Right forelimb (tissue), 1 donor: ENCODE results near the gene RITA1.
A peak's percentile ranks its signal among the peaks of the same experiment; 100 is the strongest.
"Not testable (repeated sequence)": the region's sequence is repeated elsewhere in the genome, so short reads cannot be mapped to it uniquely, and the experiment has no call there.

ENCODE experiments used
- DNase-seq: peaks from one replicate; pipeline ENCODE4 v3.0.0-alpha.2; 2018

RITA1 gene, protein sequence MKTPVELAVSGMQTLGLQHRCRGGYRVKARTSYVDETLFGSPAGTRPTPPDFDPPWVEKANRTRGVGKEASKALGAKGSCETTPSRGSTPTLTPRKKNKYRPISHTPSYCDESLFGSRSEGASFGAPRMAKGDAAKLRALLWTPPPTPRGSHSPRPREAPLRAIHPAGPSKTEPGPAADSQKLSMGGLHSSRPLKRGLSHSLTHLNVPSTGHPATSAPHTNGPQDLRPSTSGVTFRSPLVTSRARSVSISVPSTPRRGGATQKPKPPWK

DNA sequence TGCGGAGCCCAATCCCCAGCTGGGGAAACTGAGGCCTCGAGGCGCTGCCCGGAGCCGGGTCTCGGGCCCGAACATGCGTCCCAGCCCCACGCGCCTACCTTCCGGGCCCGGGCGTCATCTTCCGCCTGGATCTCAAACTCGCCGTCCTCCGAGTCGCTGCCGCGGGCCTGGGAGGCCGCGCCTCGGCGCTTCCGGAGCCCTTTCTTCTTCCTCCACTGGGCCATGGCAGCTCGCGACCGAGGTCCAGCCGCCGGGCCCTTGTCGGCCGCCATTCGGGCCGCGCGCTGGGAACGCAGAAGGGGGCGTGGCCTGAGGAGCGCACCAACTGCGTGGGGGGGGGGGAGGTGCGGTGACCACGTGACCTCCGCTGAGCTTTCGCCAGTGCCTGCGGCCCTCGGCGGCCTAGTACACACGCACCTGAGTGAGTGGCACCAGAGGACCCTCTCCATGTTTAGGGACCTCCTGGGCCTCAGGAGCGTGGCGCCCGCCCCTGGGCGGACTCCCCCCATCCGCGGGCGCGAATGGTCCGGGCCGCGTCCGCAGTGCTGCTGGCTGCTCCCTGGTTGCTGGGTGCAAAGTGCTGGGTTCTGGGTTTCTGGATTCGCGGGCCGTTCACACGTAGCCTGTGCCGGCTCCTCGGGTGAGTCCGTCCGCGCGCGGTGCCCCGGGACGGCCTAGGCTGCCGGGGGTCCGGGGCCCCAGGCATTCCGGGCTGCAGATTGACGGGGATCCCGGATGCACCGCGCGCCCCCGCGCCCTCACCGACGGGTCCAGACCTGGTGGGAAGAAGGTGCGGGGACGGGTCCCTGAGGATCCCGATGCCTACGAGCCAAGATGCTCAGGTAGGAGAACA lies at the start of gene RITA1, which contains the start of gene DDX54:
Gene RITA1 (plus strand): TSS at position 542 of the 853 bp plus-strand sequence. CDS start 1,026 bp downstream, outside the sequence.
Gene DDX54 (minus strand): TSS at position 299 of the 853 bp plus-strand sequence. CDS start 27 bp downstream, at position 272.
- peak; percentile 93 for DNase-seq

DNA sequence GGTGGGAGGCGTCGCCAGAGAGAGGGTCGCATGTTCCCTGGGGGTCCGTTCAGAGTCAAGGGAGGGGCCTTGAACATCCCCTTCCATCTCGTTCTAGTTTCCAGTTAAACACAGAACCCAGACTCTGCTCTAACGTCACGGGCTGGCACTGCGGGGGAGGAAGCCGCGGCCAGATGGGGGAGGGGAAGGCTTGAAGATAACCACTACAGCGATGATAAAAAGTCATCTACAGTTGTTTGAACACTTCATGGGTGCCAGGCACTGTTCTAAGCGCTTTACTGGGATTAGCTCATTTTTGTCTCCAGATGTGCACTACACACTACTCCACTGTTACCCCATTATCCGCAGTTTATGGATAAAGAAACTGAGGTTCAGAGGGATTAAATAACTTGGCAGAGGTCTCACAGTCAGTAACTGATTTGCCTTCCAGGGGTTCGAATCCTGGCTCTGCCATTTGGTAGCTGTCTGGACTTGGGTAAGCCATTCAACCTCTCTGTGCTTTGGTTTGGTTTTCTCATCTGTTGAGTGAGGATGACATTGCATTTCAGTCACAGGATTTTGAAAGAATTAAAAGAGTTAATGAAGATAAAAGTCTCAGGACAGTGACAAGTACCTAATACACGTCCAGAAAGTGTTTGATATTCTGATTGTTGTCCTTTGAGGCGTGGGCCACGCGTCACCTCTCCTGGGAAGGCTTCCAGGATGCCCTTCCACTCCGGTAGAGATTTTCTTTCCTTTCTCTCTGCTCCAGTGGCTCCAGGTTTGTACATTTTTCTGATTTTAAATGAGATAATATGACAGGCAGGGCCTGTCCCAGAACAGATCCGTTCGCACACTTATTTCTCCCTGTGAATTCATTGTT lies 49.2 kb upstream of the RITA1 start:
- DNase-seq, result no peak

DNA sequence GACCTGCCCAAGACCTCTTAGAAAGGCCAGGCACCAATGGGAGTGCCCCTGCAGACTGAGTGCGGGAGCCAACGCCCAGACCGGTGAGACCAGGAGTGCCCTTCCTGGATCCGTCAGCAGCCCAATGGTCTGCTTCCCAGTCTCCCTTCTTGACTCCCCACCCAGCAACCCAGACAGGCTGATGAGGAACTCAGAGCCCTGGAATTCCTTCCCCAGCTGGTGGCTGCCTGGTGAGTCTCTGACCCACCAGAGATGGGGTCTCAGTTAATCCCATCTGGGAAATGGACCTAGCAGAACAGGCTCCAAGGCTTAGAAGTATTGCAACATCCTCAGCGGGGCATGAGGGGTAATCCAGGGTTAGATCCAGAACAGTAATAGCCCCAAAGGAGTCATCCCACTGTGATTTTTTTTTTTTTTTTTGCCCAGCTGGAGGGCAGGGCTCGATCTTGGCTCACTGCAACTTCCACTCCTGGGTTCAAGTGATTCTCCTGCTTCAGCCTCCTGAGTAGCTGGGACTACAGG lies 48.5 kb upstream of the RITA1 start:
- no peak for DNase-seq

DNA sequence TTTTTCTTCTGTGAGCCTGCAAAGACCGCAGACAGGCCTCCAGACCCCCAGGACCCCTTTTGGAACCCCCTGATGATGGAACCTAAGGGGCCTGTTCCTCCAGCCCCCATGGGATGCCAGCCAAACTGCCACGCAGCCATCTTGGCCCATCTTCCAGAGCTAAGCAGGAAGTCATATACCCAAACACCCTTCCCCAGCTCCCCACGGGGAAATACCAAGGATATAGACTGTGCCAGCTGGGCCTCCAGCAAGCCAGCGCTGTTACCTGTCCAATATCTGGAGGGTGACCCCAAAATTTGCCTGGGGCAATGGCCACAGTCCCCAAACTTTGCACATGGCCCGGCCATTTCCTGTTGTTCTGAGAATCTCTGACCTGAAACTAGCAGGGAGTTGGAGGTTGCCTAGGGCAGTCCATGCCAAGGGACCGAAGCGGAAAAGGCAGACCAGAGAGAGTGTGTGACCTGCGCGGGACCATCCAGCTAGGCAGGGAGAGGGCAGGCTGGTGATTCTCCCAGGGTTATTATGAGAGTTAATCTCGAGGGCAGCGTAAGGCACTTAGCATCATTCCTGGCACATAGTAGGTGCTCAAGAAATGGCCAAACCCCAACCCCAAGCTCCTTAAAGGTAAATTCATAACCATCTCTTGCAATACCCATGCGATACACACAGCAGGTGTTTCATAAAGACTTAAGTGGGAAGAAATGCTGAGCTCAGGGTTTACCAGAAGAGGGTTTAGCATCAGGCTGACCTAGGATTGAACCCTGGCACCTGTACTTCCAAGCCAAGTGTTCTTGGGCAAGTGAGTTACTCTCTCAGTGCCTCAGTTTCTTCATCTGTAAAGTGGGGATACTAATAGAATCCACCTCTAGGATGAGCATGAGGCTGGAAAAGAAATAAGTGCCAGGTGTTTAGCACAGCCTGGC lies 47.4 kb upstream of the RITA1 start:
- no peak for DNase-seq

DNA sequence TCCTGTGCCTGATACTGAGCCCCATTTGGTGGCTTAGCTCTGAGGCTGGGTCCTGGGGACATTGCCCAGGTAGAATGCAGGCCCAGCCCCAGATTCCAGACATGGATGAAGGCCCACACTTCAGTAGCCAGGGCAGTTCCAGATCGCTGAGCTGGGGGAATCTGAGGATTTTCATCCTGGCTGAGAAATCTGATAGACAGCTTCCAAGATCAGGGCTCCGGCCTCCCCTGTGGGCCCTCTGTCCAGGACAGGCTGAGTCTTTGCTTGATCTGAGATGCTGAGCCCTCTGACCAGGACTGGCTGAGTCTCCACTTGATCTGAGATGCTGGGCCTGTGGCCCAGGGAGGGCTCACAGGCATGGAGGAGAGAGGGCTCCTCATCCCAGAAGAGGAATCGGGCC lies 46.7 kb upstream of the RITA1 start:
- DNase-seq, result no peak

DNA sequence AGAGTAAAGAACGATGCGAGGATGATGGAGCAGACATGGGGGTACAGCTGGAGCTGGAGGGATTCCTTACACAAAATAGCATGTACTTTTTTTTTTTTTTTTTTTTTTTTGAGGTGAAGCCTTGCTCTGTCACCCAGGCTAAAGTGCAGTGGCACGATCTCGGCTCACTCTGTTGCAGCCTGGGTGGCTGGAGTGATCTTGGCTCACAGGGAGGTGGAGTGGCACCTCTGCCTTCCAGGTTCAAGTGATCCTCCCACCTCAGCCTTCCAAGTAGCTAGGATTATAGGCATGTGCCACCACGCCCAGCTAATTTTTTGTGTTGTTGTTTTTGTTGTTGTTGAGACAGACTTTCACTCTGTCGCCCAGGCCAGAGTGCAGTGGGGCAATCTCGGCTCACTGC lies 44.8 kb upstream of the RITA1 start:
- no peak for DNase-seq

DNA sequence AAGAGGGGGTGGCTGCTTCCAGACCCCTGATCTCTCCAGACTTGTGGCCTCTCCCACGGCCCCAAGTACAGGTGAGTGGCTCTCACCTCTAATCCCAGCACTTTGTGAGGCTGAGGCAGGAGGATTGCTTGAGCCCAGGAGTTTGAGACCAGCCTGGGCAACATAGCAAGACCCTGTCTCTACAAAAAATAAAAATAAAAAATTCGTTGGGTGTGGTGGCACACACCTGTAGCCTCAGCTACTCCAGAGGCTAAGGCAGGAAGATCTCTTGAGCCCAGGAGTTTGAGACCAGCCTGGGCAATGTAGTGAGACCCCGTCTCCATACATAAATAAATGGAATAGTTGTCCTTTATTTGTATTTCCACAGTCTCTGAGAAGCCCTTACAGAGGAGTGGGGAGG lies 43.8 kb upstream of the RITA1 start:
- not testable (repeated sequence) for DNase-seq

DNA sequence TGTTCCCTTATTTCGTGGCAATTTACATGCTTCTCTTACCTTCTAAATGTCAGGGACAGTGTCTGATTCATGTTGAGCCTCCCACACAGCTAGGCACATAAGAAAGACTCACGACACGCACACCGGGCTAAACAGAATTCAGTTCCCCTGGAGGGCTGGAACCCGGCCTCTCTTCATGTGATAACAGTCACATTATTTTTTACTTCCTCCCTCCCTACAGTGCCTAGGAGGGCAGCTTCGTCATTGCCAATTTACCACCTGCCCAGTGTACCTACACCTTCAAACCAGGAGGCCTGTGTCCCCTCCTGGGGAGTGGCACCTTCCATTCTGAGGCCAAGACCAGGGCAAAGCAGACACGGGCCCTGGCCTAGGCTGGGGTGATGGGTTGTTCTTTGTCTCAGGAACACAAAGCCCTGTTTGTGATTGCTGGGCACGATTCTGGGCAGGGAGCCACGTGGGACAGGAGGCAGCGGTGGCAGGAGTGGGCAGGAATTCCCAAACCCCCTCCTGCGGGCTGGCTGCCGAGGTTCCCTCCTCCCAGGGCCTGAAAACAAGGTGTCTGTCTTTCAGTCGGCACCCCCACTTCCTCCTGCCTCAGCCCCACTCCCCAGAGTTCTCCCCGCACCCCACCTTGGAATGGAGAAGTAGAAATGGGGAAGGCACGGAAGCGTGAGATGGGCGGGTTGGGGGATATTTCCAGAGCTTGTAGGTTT lies 43.2 kb upstream of the RITA1 start:
- no peak for DNase-seq

DNA sequence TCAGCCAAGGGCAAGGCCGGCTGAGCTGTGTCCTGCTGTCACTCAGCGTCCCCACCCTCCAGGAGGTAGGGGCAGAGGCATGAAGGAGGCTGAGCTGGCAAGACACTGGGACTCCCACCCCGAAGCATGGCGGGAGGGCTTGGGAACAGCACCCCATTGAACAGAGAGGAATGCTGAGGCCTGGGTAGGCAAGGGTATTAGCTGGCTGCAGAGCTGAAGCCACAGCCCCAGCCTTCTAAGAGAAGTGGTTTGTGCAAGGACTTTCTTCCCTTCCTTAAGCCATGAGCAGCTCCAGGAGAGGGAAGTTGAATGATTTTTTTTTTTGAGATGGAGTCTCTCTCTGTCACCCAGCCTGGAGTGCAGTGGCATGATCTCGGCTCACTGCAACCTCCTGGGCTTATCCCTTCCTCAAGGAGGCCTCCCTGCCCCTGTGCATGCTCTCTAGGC lies 42.6 kb upstream of the RITA1 start:
- no peak for DNase-seq

DNA sequence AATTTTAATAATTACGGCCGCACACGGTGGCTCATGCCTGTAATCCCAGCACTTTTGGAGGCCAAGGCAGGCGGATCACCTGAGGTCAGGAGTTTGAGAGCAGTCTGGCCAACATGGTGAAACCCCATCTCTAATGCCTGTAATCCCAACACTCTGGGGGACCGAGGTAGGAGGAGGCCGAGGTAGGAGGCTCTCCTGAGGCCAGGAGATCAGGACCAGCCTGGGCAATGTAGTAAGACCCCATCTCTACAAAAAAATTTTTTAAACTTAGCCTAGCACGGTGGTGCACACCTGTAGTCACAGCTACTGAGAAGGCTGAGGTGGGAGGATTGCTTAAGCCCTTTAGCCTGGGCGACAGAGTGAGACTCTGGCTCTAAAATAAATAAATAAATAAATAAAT lies 41.6 kb upstream of the RITA1 start:
- no peak for DNase-seq

DNA sequence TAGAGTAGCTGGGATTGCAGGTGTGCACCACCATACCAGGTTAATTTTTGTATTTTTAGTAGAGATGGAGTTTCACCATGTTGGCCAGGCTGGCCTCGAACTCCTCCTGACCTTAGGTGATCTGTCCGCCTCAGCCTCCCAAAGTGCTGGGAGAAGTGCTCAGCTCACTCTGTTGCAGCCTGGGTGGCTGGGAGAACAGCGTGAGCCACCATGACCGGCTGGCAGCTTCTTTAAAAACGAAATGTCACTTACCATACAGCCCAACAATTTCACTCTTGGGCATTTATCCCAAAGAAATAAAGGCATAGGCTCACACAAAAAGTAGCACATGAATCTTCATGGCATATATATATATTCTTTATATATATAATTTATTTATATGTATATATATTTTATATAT lies 40.7 kb upstream of the RITA1 start:
- no peak for DNase-seq

DNA sequence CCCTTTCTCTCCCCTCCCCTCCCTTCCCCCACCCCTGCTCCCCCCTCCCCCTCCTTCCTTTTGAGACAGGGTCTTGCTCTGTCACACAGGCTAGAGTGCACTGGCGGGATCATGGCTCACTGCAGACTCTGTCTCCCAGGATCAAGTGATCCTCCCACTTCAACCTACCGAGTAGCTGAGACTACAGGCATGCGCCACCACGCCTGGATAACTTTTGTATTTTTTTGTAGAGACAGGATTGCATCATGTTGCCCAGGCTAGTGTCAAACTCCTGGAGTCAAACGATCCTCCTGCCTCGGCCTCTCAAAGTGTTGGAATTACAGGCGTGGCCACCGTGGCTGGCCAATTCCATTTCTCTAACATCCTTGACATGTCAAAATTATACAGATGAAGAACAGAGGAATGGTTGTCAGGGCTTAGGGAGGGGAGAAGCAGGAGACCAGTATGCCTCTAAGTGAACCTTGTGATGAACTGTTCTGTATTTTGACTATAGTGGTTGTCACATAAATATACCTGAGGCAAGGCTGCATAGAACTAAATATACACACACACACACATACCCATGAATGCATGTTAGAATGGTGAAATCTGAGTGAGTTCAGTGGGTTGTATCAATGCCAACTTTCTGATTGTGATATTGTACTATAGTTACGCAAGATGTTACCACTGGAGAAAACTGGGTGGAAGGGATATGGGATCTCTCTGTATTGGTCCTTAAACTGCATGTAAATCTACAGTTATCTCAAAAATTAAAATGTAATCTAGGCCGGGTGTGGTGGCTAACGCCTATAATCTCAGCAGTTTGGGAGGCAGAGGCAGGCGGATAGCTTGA lies 39.6 kb upstream of the RITA1 start:
- DNase-seq, result no peak

DNA sequence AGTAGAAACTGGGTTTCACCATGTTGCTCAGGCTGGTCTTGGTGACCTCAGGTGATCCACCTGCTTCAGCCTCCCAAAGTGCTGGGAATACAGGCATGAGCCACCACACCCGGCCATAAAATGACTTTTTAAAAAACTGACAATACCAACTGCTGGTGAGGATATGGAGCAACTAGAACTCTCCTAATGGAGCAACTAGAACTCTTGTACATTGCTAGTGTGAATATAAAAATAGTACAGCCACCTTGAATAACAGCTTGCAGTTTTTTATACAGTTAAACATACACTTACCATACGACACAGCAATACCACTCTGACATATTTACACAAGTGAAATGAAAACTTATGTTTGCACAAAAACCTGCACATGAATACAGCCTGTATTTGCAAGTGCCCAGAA lies 38.5 kb upstream of the RITA1 start:
- no peak for DNase-seq

DNA sequence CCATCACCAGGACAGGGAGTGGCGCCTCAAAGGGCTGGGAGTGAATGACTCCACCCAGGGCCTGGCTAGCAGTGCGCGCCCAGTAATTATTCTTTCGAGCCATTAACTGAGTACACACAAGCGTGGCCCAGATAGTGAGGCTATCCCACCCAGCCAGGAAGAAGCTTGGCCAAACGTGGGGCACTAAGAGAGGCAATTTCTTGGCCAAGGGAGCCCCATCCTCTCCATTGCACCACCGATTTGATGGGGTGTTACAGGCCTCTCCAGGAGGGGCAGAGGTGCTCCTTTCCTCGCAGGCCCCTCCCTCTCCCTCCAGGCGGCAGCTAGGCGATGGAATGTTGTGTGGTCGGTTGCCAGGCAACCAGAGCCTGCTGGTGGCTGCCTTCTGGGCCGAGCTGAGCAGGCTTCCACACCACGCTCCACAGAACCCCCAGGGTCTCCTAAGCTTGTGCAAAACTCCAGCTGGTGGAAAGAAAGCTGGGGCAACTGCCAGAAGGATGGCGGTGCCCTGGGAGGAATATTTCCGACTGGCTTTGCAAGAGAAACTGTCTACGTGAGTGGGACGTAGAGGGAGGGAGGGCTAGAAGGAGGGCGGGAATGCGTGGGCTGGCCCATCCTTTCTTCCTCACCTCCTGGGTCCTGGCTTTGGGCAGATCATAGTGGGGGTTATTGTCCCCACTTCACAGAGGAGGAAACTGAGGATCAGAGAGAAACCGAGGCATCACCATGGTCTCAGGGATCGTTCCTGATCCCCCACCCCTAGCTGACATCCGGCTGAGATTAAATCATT lies 36.0 kb upstream of the RITA1 start, which contains the start of gene CFAP73:
Gene CFAP73 (plus strand): TSS at position 364 of the 790 bp plus-strand sequence. CDS start 134 bp downstream, at position 498.
- DNase-seq, result peak; percentile 74

DNA sequence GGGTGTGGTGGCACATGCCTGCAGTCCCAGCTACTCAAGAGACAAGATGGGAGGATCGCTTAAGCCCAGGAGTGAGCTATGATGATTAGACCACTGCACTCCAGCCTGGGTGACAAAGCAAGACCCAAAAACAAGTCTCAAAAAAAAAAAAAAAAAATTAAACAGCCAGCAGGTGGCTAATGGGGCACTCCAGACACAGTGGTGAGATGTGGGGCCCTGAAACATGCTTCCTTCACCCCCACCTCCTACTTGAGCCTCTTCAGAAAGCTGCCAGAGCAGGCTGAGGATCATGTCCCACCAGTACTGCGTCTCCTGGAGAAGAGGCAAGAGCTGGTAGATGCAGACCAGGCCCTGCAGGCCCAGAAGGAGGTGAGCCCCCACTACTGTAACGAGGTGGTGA lies 33.9 kb upstream of the RITA1 start:
- DNase-seq, result no peak

DNA sequence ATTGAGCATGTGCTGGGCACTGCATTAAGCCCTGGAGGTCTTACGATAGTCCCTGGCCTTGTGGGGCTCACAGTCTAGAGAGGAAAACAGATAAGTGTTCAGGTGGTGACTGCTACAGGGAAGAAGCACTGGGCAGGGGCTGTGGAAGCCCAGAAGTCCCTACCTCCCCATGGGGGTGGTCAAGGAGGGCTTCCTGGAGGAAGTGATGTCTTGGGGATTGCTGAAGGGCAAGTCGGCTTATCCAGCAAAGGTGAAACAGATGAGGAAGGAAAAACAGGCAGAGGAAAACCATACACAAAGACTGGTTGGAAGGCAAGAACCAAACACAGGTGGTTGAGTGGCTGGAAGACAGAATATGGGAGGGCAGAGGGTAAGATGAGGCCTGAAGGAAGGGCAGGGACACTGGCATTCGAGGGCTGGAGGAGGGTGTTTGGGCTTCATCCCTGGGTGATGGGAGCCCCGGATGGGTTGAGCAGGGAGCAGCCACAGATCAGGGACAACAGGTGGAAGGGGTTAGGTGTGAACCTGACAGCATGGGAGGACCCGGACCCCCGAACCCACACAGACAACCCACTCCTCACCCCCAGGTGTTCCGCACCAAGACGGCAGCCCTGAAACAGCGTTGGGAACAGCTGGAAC lies 33.2 kb upstream of the RITA1 start:
- no peak for DNase-seq

DNA sequence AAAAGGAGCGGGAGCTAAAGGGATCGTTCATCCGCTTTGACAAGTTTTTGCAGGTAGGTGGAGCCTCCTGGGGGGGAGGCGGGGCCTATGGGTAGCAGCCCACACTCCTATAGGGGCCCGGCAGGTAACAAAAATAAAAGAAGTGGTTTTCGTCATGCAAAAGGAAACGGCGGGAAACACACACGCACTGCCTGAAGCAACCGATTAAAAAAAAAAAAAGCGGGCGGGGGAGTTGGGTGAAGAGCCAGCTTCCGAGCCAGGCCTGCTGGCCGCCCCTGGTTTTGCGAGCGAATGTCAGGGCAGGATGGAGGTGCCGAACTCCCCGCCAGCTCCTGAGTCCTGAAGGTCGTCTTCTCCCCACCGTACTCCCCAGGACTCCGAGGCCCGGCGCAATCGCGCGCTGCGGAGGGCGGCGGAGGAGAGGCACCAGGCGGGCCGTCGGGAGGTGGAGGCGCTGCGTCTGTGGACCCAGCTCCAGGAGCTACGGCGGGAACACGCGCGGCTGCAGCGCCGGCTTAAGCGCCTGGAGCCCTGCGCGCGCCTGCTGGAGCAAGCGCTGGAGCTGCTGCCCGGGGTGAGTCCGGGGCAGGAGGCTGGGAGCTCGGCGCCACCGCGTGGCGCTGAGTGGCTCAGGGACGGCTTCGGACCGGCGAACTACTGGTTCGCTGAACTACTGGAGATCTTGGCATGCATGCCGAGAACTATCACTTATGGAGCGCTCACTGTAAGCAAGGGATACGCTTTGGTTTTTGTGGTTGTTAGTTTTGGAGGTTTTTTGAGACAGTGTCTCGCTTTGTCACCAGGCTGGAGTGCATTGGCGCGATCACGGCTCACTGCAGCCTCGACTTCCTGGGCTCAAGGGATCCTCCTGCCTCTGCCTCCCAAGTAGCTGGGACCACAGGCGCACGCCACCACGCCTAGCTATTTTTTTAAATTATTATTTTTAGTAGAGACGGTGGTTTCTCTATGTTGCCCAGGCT lies 32.4 kb upstream of the RITA1 start:
- DNase-seq, result peak; percentile 72
